ENCODE results near the gene MTIF3.
"Not testable (repeated sequence)": the region's sequence is repeated elsewhere in the genome, so short reads cannot be mapped to it uniquely, and the experiment has no call there.

The MTIF3 gene

GRCh38 chr13:27419328-27419727 lies 31.0 kb downstream of the MTIF3 start:
- Mint-ChIP-seq H3K36me3 (ENCODE audit: low read depth) (no peaks in the 10 kb centered on the region), H3K27ac (no peak overlapping the region), H3K4me1 (ENCODE audit: low read depth) (peaks cover 7% of the 10 kb centered on the region), H3K27me3 (peaks cover 3% of the 10 kb centered on the region), H3K9me3 (no peaks in the 10 kb centered on the region), H3K4me3 (no peak overlapping the region)
- intact Hi-C loops (cut with micrococcal nuclease), result no loop called here

DNA sequence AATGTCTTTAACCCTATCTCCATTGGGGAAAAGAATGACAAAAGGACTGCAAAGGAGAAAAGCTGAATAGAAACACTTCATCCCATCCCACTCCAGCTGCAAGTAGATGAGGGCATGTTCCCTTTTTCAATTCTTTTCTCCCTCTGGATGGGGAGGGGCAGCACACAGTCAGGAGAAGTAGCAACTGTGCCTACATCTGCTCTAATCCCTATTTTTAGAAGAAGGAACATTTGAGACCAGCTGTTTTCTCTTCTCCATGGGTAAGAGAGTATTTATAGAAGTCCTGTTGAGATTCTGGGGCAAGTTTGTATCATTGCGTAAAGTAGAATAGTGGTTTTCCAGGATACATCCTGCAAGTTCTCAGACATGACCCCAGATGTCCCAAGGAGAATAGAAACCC lies 35.2 kb downstream of the MTIF3 start:
- H3K27me3 Mint-ChIP-seq, result peaks cover 3% of the 10 kb centered on the region
- peaks cover 7% of the 10 kb centered on the region for H3K4me1 Mint-ChIP-seq (ENCODE audit: low read depth)
- no peak overlapping the region for H3K27ac Mint-ChIP-seq
- H3K4me3 Mint-ChIP-seq, result no peak overlapping the region
- no peaks in the 10 kb centered on the region for H3K9me3 Mint-ChIP-seq
- intact Hi-C loops (cut with micrococcal nuclease), result no loop called here
- H3K36me3 Mint-ChIP-seq (ENCODE audit: low read depth), result no peaks in the 10 kb centered on the region

GRCh38 chr13:27411341-27411740 lies 39.0 kb downstream of the MTIF3 start:
- Mint-ChIP-seq H3K9me3 (no peaks in the 10 kb centered on the region), H3K4me1 (ENCODE audit: low read depth) (peaks cover 7% of the 10 kb centered on the region), H3K27ac (no peak overlapping the region), H3K36me3 (ENCODE audit: low read depth) (no peaks in the 10 kb centered on the region), H3K27me3 (peaks cover 5% of the 10 kb centered on the region), H3K4me3 (no peak overlapping the region)
- intact Hi-C loops (cut with micrococcal nuclease), result no loop called here

GRCh38 chr13:27409013-27409412 lies 41.4 kb downstream of the MTIF3 start:
- Mint-ChIP-seq H3K4me1 (ENCODE audit: low read depth) (peaks cover under 1% of the 10 kb centered on the region), H3K27ac (no peak overlapping the region), H3K27me3 (peaks cover 2% of the 10 kb centered on the region), H3K4me3 (no peak overlapping the region), H3K36me3 (ENCODE audit: low read depth) (no peaks in the 10 kb centered on the region), H3K9me3 (no peaks in the 10 kb centered on the region)
- intact Hi-C loops (cut with micrococcal nuclease), result no loop called here

- no peak overlapping the region for H3K27ac Mint-ChIP-seq
- intact Hi-C loops (cut with micrococcal nuclease), result no loop called here
- H3K4me3 Mint-ChIP-seq, result no peak overlapping the region
- H3K9me3 Mint-ChIP-seq, result no peaks in the 10 kb centered on the region
- peaks cover 4% of the 10 kb centered on the region for H3K4me1 Mint-ChIP-seq (ENCODE audit: low read depth)
- H3K36me3 Mint-ChIP-seq (ENCODE audit: low read depth), result no peaks in the 10 kb centered on the region
- H3K27me3 Mint-ChIP-seq, result peaks cover 2% of the 10 kb centered on the region
These were observed 42.3 kb downstream of the MTIF3 start for GRCh38 chr13:27408074-27408473.

DNA sequence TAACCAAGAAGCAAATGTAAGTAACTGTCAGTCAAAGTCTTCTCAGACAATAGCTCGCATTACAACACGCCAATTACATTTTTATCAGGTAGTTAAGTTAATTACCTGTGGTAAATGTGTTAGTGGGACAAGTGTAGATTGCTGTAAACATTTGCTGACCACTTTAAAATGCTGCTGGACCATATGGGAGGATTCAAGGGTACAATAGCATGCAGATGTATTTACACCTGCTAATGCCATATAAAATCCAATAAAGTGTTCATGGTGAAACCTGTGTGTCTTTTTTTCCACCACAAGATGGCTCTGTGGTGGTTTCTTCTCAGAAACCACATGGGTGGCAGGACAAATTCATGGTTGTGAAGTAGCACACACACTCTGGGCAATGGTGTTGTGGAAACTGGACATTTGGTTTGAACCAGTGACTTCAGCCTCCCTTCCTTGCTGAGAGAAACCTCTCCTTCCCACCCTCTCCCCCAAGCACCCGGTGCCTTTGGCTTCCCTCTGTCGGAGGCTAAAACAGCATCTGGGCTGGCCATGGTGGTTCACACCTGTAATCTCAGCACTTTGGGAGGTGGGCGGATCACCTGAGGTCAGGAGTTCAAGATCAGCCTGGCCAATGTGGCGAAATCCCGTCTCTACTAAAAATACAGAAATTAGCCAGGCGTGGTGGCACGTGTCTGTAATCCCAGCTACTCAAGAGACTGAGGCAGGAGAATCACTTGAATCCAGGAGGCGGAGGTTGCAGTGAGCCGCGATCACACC lies 44.0 kb downstream of the MTIF3 start:
- no peak overlapping the region for H3K4me3 Mint-ChIP-seq
- intact Hi-C loops (cut with micrococcal nuclease), result no loop called here
- H3K4me1 Mint-ChIP-seq (ENCODE audit: low read depth), result peaks cover 7% of the 10 kb centered on the region
- no peak overlapping the region for H3K27ac Mint-ChIP-seq
- peaks cover 2% of the 10 kb centered on the region for H3K27me3 Mint-ChIP-seq
- no peaks in the 10 kb centered on the region for H3K9me3 Mint-ChIP-seq
- H3K36me3 Mint-ChIP-seq (ENCODE audit: low read depth), result no peaks in the 10 kb centered on the region

DNA sequence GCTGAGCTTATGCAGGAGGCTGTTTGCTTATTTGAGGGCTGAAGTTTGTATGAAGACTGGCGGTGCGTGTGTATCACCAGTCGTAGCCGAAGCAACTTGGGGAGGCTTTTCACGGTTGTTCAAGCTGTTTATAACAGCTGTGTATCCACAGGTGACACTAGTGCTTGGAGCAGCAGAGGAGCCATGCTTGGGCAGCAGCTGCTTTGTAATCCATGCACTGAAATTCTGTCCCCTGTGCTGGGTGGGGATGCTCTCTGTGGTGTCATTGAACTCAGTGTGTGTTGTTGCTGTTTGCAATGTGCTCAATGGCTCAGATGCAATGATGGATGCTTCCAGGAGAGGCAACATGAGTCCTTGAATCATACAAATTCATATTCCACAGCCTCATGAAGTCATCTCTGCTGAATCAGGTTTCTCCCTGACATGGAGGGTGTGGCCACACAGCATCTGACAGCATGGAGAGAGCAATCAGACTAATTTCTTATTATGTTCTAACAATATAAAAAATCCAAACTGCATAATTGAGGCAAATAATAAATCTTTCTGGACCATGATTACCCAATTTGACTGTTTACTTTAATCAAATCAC lies 44.7 kb downstream of the MTIF3 start:
- peaks cover 2% of the 10 kb centered on the region for H3K27me3 Mint-ChIP-seq
- no peak overlapping the region for H3K4me3 Mint-ChIP-seq
- H3K27ac Mint-ChIP-seq, result no peak overlapping the region
- intact Hi-C loops (cut with micrococcal nuclease), result no loop called here
- H3K36me3 Mint-ChIP-seq (ENCODE audit: low read depth), result no peaks in the 10 kb centered on the region
- H3K9me3 Mint-ChIP-seq, result no peaks in the 10 kb centered on the region
- H3K4me1 Mint-ChIP-seq (ENCODE audit: low read depth), result peaks cover 14% of the 10 kb centered on the region

GRCh38 chr13:27404680-27405079 lies 45.7 kb downstream of the MTIF3 start:
- Mint-ChIP-seq H3K36me3 (ENCODE audit: low read depth) (no peaks in the 10 kb centered on the region), H3K27me3 (peaks cover 2% of the 10 kb centered on the region), H3K9me3 (no peaks in the 10 kb centered on the region), H3K27ac (no peak overlapping the region), H3K4me1 (ENCODE audit: low read depth) (peaks cover 15% of the 10 kb centered on the region), H3K4me3 (no peak overlapping the region)
- intact Hi-C loops (cut with micrococcal nuclease), result no loop called here

DNA sequence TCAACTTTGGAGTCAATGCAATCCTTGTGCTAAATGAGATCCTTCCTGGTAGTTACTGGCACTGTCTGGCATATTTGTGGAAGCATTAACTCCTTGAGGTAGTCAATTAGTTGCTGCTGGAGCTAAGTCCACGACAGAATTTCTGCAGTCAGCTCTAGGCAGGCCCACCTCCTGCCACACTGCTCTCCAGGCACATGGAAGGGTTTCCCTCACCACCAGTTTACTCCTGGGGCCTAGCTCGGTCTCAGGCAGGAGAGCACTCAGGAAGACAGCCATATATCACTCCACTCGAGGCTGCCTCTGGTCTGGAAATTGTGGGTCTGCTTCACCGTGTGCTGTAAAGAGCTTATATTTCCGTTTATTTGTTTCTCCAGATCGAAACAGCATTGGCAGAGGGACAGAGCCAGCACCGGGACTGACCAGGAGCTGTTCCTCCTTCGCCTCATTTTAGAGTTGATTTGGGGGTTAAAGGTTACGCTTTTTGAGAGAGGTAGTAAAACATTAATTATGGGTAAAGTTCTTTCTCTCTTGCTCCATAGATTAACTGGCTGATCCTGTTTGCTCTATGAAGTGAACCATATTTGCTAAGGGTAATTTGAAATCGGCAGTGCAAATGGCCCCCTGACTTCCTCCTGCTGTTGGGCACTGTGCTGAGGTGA lies 46.5 kb downstream of the MTIF3 start:
- H3K27me3 Mint-ChIP-seq, result no peaks in the 10 kb centered on the region
- no peaks in the 10 kb centered on the region for H3K36me3 Mint-ChIP-seq (ENCODE audit: low read depth)
- no peaks in the 10 kb centered on the region for H3K9me3 Mint-ChIP-seq
- H3K4me1 Mint-ChIP-seq (ENCODE audit: low read depth), result peaks cover 15% of the 10 kb centered on the region
- no peak overlapping the region for H3K27ac Mint-ChIP-seq
- intact Hi-C loops (cut with micrococcal nuclease), result no loop called here
- H3K4me3 Mint-ChIP-seq, result no peak overlapping the region

DNA sequence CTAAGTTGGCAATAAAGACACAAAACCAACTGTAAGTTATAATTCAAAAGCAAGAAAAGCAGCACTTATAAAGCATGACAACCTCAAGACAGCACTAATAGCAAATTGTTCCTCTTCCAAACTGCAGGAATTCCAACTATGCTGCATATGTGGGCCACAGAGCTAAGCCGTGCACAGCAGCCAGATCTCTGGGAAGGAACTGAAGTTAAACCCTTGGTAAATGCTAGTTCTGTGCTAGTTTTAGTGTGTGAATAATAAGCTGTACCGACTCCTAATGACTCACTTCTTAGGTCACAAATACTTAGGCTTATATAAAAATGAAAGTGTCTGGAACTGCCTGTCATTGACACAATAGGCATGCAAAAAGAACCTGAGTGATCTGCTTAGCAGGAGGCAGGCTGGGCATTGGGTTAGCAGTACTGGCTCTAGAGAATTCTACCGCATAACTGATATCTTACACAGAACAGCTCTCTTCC lies 47.1 kb downstream of the MTIF3 start:
- Mint-ChIP-seq H3K9me3 (no peaks in the 10 kb centered on the region), H3K4me1 (ENCODE audit: low read depth) (peaks cover 15% of the 10 kb centered on the region), H3K27me3 (no peaks in the 10 kb centered on the region), H3K4me3 (no peak overlapping the region), H3K36me3 (ENCODE audit: low read depth) (no peaks in the 10 kb centered on the region), H3K27ac (no peak overlapping the region)
- intact Hi-C loops (cut with micrococcal nuclease), result no loop called here

DNA sequence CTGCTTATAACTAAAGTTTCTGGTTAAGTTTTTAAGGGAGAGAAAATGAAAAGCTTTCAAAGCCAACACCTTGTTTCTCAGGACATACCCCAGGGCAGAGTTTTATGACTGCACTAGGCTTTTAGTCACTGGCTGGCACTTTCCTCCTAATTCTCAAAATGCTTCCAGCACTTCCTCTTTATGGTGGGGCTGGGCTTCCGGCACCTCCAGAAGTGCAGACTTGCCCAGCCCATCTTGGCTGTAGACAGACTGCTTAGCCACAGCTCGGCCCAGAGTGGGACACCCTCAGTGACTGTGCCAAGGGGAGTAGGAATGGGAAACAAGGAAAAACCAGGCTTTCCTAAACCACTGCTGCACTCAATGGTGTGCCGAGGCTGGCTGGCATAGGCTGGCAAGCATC lies 49.2 kb downstream of the MTIF3 start:
- intact Hi-C loops (cut with micrococcal nuclease), result no loop called here
- Mint-ChIP-seq H3K27me3 (no peaks in the 10 kb centered on the region), H3K27ac (peak overlapping the region; percentile 32), H3K36me3 (ENCODE audit: low read depth) (no peaks in the 10 kb centered on the region), H3K4me3 (no peak overlapping the region), H3K4me1 (ENCODE audit: low read depth) (peaks cover 15% of the 10 kb centered on the region), H3K9me3 (no peaks in the 10 kb centered on the region)

DNA sequence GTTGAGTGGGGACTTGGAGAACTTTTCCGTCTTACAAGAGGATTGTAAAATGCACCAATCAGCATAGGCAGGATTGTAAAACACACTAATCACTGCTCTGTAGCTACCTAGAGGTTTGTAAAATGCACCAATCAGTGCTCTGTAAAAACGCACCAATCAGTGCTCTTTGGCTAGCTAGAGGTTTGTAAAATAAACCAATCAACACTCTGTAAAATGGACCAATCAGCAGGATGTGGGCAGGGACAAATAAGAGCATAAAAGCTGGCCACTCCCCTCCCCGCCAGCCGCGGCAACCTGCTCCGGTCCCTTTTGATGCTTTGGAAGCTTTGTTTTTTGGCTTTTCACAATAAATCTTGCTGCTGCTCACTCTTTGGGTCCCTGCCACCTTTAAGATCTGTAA lies 50.0 kb downstream of the MTIF3 start:
- H3K27me3 Mint-ChIP-seq; H3K4me3 Mint-ChIP-seq; H3K36me3 Mint-ChIP-seq (ENCODE audit: low read depth); intact Hi-C loops (cut with micrococcal nuclease); H3K9me3 Mint-ChIP-seq: not testable (repeated sequence)
- Mint-ChIP-seq H3K4me1 (ENCODE audit: low read depth) (peaks cover 15% of the 10 kb centered on the region), H3K27ac (peak overlapping the region; percentile 32)

DNA sequence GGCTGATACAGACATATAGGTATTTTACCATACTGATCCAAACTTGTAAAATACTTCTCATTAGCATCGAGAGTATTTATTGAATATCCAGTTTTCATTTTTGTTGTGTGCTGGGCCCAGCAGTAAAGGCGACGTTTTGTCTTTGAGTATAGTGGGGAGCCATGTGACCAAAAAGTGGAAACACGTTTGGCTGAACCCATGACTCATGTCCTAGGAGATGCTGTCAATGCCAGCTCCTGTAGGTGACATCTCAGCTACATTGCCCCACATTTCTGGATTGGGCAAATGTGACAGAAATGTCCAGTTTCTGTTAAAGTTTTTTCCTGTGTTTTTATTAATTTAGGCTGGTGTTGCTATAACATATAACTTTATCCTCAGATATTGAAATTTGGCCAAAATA lies 52.0 kb downstream of the MTIF3 start:
- H3K4me1 Mint-ChIP-seq (ENCODE audit: low read depth), result peaks cover 11% of the 10 kb centered on the region
- H3K36me3 Mint-ChIP-seq (ENCODE audit: low read depth), result no peaks in the 10 kb centered on the region
- no peaks in the 10 kb centered on the region for H3K9me3 Mint-ChIP-seq
- intact Hi-C loops (cut with micrococcal nuclease), result no loop called here
- no peak overlapping the region for H3K27ac Mint-ChIP-seq
- H3K4me3 Mint-ChIP-seq, result no peak overlapping the region
- no peaks in the 10 kb centered on the region for H3K27me3 Mint-ChIP-seq

GRCh38 chr13:27396252-27396846 lies 54.0 kb downstream of the MTIF3 start:
- Mint-ChIP-seq H3K4me1 (ENCODE audit: low read depth) (peaks cover 12% of the 10 kb centered on the region), H3K36me3 (ENCODE audit: low read depth) (no peaks in the 10 kb centered on the region), H3K9me3 (no peaks in the 10 kb centered on the region), H3K4me3 (no peak overlapping the region), H3K27me3 (no peaks in the 10 kb centered on the region), H3K27ac (no peak overlapping the region)
- intact Hi-C loops (cut with micrococcal nuclease), result no loop called here

All from dendritic cell treated with granulocyte-macrophage colony-stimulating factor and Interleukin-4, amounts not matched to agents 40 ng/mL and 50 ng/mL, for 4 days (primary cell).